Activated naive CD4-positive, alpha-beta T cell treated with anti-CD3 and anti-CD28 coated beads for 36 hours (primary cell): ENCODE data around the gene KANSL1. TPM values are rescaled to one million over a fixed set of nuclear protein-coding genes. Genes with fewer than 3 reads are reported as not detected.

Experiments used
- CTCF ChIA-PET: fragments of 350-600 bp; sonication (Branson Sonifier 250); formaldehyde crosslinking; loops from one replicate; lab custom pipeline; 2021; ENCODE audit warnings: antibody characterized with exemption; lab: Charles Lee
- DNase-seq: peaks from one replicate; pipeline ENCODE4 v3.0.0-alpha.2; 2020
- H3K27ac Mint-ChIP-seq: one replicate; pipeline ENCODE4 v1.8.0; 2021; ENCODE audit warnings: mild to moderate bottlenecking, mixed read lengths
- H3K27me3 Mint-ChIP-seq: one replicate; pipeline ENCODE4 v1.8.0; 2021; ENCODE audit warnings: low read depth, mixed read lengths
- H3K36me3 Mint-ChIP-seq: one replicate; pipeline ENCODE4 v1.8.0; 2021; ENCODE audit warnings: low read depth, mixed read lengths
- H3K4me1 Mint-ChIP-seq: one replicate; pipeline ENCODE4 v1.8.0; 2021; ENCODE audit warnings: low read depth, mixed read lengths
- H3K4me3 Mint-ChIP-seq: one replicate; pipeline ENCODE4 v1.8.0; 2021; ENCODE audit warnings: mild to moderate bottlenecking, moderate library complexity, mixed read lengths
- H3K9me3 Mint-ChIP-seq: one replicate; pipeline ENCODE4 v1.8.0; 2021; ENCODE audit warnings: mixed read lengths
- intact Hi-C: fragments of 100-400 bp; cut with micrococcal nuclease; formaldehyde crosslinking; loops from one replicate; pipeline ENCODE4 v1.15.1; 2023
- total RNA-seq, 2 experiments: library from RNA; stranded (reverse); gene quantifications; one replicate each; pipeline ENCODE4 v1.2.3, GENCODE V29; 2021

KANSL1 gene
- total RNA-seq, 2 experiments from 2014 or later, result 64.3 to 64.5 TPM

- Mint-ChIP-seq H3K27me3 (no peaks in the 10 kb centered on the region), H3K9me3 (no peaks in the 10 kb centered on the region), H3K4me3 (no peak overlapping the region), H3K27ac (no peak overlapping the region), H3K4me1 (peaks cover 94% of the 10 kb centered on the region), H3K36me3 (peaks cover 6% of the 10 kb centered on the region)
- DNase-seq, result no peak
- CTCF ChIA-PET, result interaction anchor here (1.0 to 1.7 kb wide), 2 partner anchors 10 to 43 kb away, joined by 4 to 5 read pairs; no protein-coding TSS in a partner anchor
- intact Hi-C loops, result loop anchor here (5.0 kb wide), 1 partner anchor 57 kb away; the partner anchor contains the start of gene KANSL1
Measured at GRCh38 chr17:46135126-46135812, 58.0 kb downstream of the KANSL1 start.

- no peak overlapping the region for H3K4me3 Mint-ChIP-seq
- intact Hi-C loops, result no loop called here
- peaks cover 3% of the 10 kb centered on the region for H3K36me3 Mint-ChIP-seq
- H3K9me3 Mint-ChIP-seq, result no peaks in the 10 kb centered on the region
- no peak for DNase-seq
- H3K4me1 Mint-ChIP-seq, result peaks cover 88% of the 10 kb centered on the region
- no peak overlapping the region for H3K27ac Mint-ChIP-seq
- H3K27me3 Mint-ChIP-seq, result no peaks in the 10 kb centered on the region
- CTCF ChIA-PET, result no interaction called here
Measured at GRCh38 chr17:46129302-46129701, 63.9 kb downstream of the KANSL1 start.

GRCh38 chr17:46128453-46128852, 64.8 kb downstream of the KANSL1 start:
- DNase-seq, result no peak
- H3K27ac Mint-ChIP-seq, result no peak overlapping the region
- CTCF ChIA-PET, result no interaction called here
- no peaks in the 10 kb centered on the region for H3K36me3 Mint-ChIP-seq
- intact Hi-C loops, result no loop called here
- H3K9me3 Mint-ChIP-seq, result no peaks in the 10 kb centered on the region
- H3K4me3 Mint-ChIP-seq, result no peak overlapping the region
- no peaks in the 10 kb centered on the region for H3K27me3 Mint-ChIP-seq
- peaks cover 90% of the 10 kb centered on the region for H3K4me1 Mint-ChIP-seq

- no peak overlapping the region for H3K4me3 Mint-ChIP-seq
- no peaks in the 10 kb centered on the region for H3K9me3 Mint-ChIP-seq
- H3K27ac Mint-ChIP-seq, result no peak overlapping the region
- H3K27me3 Mint-ChIP-seq, result no peaks in the 10 kb centered on the region
- H3K36me3 Mint-ChIP-seq, result no peaks in the 10 kb centered on the region
- CTCF ChIA-PET, result interaction anchor here (1.1 kb wide), 1 partner anchor 19 kb away, joined by 3 read pairs; no protein-coding TSS in a partner anchor
- intact Hi-C loops, result no loop called here
- peaks cover 89% of the 10 kb centered on the region for H3K4me1 Mint-ChIP-seq
- DNase-seq, result no peak
Measured at GRCh38 chr17:46127524-46127923, 65.7 kb downstream of the KANSL1 start.

- Mint-ChIP-seq H3K27me3 (no peaks in the 10 kb centered on the region), H3K27ac (no peak overlapping the region), H3K36me3 (no peaks in the 10 kb centered on the region), H3K4me3 (no peak overlapping the region), H3K4me1 (peaks cover 89% of the 10 kb centered on the region), H3K9me3 (no peaks in the 10 kb centered on the region)
- CTCF ChIA-PET, result interaction anchor here (1.1 kb wide), 1 partner anchor 19 kb away, joined by 3 read pairs; no protein-coding TSS in a partner anchor
- no peak for DNase-seq
- intact Hi-C loops, result no loop called here
Measured at GRCh38 chr17:46126840-46127239, 66.4 kb downstream of the KANSL1 start.

- no peaks in the 10 kb centered on the region for H3K36me3 Mint-ChIP-seq
- H3K4me3 Mint-ChIP-seq, result no peak overlapping the region
- H3K4me1 Mint-ChIP-seq, result peaks cover 89% of the 10 kb centered on the region
- CTCF ChIA-PET, result no interaction called here
- no peak for DNase-seq
- intact Hi-C loops, result no loop called here
- no peaks in the 10 kb centered on the region for H3K9me3 Mint-ChIP-seq
- H3K27me3 Mint-ChIP-seq, result no peaks in the 10 kb centered on the region
- no peak overlapping the region for H3K27ac Mint-ChIP-seq
Measured at GRCh38 chr17:46125831-46126230, 67.4 kb downstream of the KANSL1 start.

GRCh38 chr17:46124695-46125592, 68.3 kb downstream of the KANSL1 start:
- no peak overlapping the region for H3K4me3 Mint-ChIP-seq
- intact Hi-C loops, result loop anchor here (5.0 kb wide), 1 partner anchor 32 kb away; no protein-coding TSS in a partner anchor
- no peaks in the 10 kb centered on the region for H3K9me3 Mint-ChIP-seq
- no peak for DNase-seq
- CTCF ChIA-PET, result no interaction called here
- peaks cover 90% of the 10 kb centered on the region for H3K4me1 Mint-ChIP-seq
- H3K36me3 Mint-ChIP-seq, result peaks cover under 1% of the 10 kb centered on the region
- H3K27ac Mint-ChIP-seq, result no peak overlapping the region
- no peaks in the 10 kb centered on the region for H3K27me3 Mint-ChIP-seq

- Mint-ChIP-seq H3K36me3 (peaks cover 4% of the 10 kb centered on the region), H3K27ac (no peak overlapping the region), H3K4me1 (peaks cover 87% of the 10 kb centered on the region), H3K27me3 (no peaks in the 10 kb centered on the region), H3K9me3 (no peaks in the 10 kb centered on the region), H3K4me3 (no peak overlapping the region)
- CTCF ChIA-PET, result interaction anchor here (0.6 to 1.9 kb wide), 3 partner anchors 22 to 120 kb away, joined by 3 read pairs; partner anchors contain the start of gene KANSL1
- DNase-seq, result no peak
- intact Hi-C loops, result loop anchor here (5.0 kb wide), 1 partner anchor 34 kb away; no protein-coding TSS in a partner anchor
Measured at GRCh38 chr17:46123607-46124006, 69.6 kb downstream of the KANSL1 start.

- Mint-ChIP-seq H3K27ac (no peak overlapping the region), H3K4me3 (no peak overlapping the region), H3K36me3 (peaks cover 4% of the 10 kb centered on the region), H3K27me3 (no peaks in the 10 kb centered on the region), H3K9me3 (no peaks in the 10 kb centered on the region), H3K4me1 (peaks cover 81% of the 10 kb centered on the region)
- CTCF ChIA-PET, result interaction anchor here (1.9 kb wide), 1 partner anchor 23 kb away, joined by 3 read pairs; no protein-coding TSS in a partner anchor
- intact Hi-C loops, result loop anchor here (1.0 to 5.0 kb wide), 2 partner anchors 14 to 35 kb away; no protein-coding TSS in a partner anchor
- DNase-seq, result no peak
Measured at GRCh38 chr17:46122486-46122871, 70.8 kb downstream of the KANSL1 start.

GRCh38 chr17:46121841-46122485, 71.3 kb downstream of the KANSL1 start:
- no peaks in the 10 kb centered on the region for H3K27me3 Mint-ChIP-seq
- peak overlapping the region; percentile 31 for H3K27ac Mint-ChIP-seq
- no peaks in the 10 kb centered on the region for H3K9me3 Mint-ChIP-seq
- CTCF ChIA-PET, result interaction anchor here (0.9 to 1.3 kb wide), 2 partner anchors 23 to 32 kb away, joined by 3 read pairs; no protein-coding TSS in a partner anchor
- peaks cover 4% of the 10 kb centered on the region for H3K36me3 Mint-ChIP-seq
- no peak for DNase-seq
- peaks cover 81% of the 10 kb centered on the region for H3K4me1 Mint-ChIP-seq
- intact Hi-C loops, result loop anchor here (1.0 to 5.0 kb wide), 2 partner anchors 14 to 35 kb away; no protein-coding TSS in a partner anchor
- H3K4me3 Mint-ChIP-seq, result peak overlapping the region; percentile 15

- H3K27ac Mint-ChIP-seq, result no peak overlapping the region
- intact Hi-C loops, result loop anchor here (5.0 kb wide), 1 partner anchor 36 kb away; no protein-coding TSS in a partner anchor
- no peaks in the 10 kb centered on the region for H3K27me3 Mint-ChIP-seq
- CTCF ChIA-PET, result interaction anchor here (0.9 to 1.5 kb wide), 4 partner anchors 24 to 92 kb away, joined by 3 to 5 read pairs (median 4); partner anchors contain the start of gene KANSL1
- no peaks in the 10 kb centered on the region for H3K9me3 Mint-ChIP-seq
- H3K36me3 Mint-ChIP-seq, result peaks cover 4% of the 10 kb centered on the region
- H3K4me3 Mint-ChIP-seq, result no peak overlapping the region
- peaks cover 75% of the 10 kb centered on the region for H3K4me1 Mint-ChIP-seq
- no peak for DNase-seq
Measured at GRCh38 chr17:46121165-46121764, 72.0 kb downstream of the KANSL1 start.
